Ascending aorta (tissue), 2 donors: ENCODE measurements around the gene RSPH3. TPM values are rescaled to one million over a fixed set of nuclear protein-coding genes. Genes with fewer than 3 reads are reported as not detected.
"Not testable (repeated sequence)": the region's sequence is repeated elsewhere in the genome, so short reads cannot be mapped to it uniquely, and the experiment has no call there.

Experiments
- DNase-seq, 2 donors: peaks; one replicate each; pipeline ENCODE4 v3.0.0-alpha.2; 2019; ENCODE audit warnings: low spot score in 2 of 2
- H3K27ac ChIP-seq, 2 donors: fragments of 200-600 bp; sonication (generic); one replicate each; pipeline ENCODE4 v1.5.1; 2016 to 2017; ENCODE audit warnings: mild to moderate bottlenecking in 1 of 2
- H3K27me3 ChIP-seq: fragments of 200-600 bp; sonication (generic); one replicate; pipeline ENCODE4 v1.5.1; 2017
- H3K36me3 ChIP-seq, 2 donors: fragments of 200-600 bp; sonication (generic); one replicate each; pipeline ENCODE4 v1.5.1; 2016
- H3K4me1 ChIP-seq, 2 donors: fragments of 200-600 bp; sonication (generic); one replicate each; pipeline ENCODE4 v1.5.1; 2016 to 2017; ENCODE audit warnings: mild to moderate bottlenecking in 1 of 2
- H3K4me3 ChIP-seq, 2 donors: fragments of 200-600 bp; sonication (generic); one replicate each; pipeline ENCODE4 v1.5.1; 2016 to 2017; ENCODE audit warnings: mild to moderate bottlenecking in 1 of 2
- H3K9me3 ChIP-seq, 2 donors: fragments of 200-600 bp; sonication (generic); one replicate each; pipeline ENCODE4 v1.5.1; 2016
- intact Hi-C: fragments of 100-400 bp; cut with DNase I; formaldehyde crosslinking; loops from one replicate; pipeline ENCODE4 v1.15.1; 2023
- total RNA-seq: library from RNA; depleted of rRNA; stranded (reverse); fragments of >200 nt; gene quantifications from one replicate; pipeline ENCODE4 v1.1.0, GENCODE V29; 2016
- TF ChIP-seq, protein P1 (sequence below), 3 experiments: fragments of 200-600 bp in 2 of 3; fragments of 450-650 bp in 1 of 3; sonication (generic) in 2 of 3; IDR thresholded peaks; one replicate each; pipeline ENCODE4 v1.5.1; 2016 to 2019; ENCODE audit warnings: antibody characterized with exemption in 3 of 3, mild to moderate bottlenecking in 1 of 3, moderate library complexity in 1 of 3

The RSPH3 gene
- total RNA-seq, 1 donor from 2014 or later: 8.8 TPM

DNA sequence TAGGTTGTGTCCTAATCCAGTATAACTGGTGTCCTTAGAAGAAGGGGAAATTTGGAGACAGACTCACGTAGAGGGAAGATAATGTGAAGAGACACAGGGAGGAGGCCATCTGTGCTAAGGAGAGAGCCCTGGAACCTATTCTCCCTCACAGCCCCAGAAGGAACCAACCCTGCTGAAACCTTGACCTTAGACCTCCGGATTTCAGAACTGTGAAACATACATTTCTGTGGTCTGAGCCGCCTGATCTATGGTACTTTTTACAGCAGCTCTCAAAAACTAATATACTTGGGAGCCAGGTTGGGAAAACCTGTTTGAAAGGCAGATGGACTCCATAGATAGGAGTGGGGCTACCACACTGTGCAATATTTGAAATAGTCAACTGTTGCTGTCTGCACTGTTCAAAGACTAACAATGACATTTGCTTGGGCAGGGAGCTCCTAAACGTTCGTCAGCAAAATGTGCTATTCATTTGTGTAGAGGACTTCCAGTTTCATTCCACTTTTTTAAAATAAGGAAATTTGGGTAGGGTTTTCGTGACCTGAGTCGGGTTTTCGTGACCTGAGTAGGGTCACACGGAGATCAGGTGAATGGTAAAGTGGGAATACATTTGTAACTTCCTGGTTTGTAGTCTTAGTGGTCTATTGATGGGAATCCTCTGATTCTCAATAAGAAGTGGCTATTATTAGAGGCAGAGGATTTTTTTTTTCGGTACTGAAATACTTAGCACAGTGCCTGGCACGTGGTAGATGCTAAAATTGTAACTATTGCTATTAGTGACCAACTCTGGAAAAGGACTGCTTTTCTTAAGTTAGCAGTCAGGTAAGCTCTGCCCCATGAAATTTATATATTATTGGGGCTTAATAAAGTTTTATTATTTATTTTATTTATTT, 33.4 kb upstream of the RSPH3 start:
- no peaks in the 10 kb centered on the region for H3K9me3 ChIP-seq
- H3K27me3 ChIP-seq: no peaks in the 10 kb centered on the region
- DNase-seq: no peak
- no peaks in the 10 kb centered on the region for H3K4me1 ChIP-seq
- no peaks in the 10 kb centered on the region for H3K36me3 ChIP-seq
- TF ChIP-seq, protein P1, sequence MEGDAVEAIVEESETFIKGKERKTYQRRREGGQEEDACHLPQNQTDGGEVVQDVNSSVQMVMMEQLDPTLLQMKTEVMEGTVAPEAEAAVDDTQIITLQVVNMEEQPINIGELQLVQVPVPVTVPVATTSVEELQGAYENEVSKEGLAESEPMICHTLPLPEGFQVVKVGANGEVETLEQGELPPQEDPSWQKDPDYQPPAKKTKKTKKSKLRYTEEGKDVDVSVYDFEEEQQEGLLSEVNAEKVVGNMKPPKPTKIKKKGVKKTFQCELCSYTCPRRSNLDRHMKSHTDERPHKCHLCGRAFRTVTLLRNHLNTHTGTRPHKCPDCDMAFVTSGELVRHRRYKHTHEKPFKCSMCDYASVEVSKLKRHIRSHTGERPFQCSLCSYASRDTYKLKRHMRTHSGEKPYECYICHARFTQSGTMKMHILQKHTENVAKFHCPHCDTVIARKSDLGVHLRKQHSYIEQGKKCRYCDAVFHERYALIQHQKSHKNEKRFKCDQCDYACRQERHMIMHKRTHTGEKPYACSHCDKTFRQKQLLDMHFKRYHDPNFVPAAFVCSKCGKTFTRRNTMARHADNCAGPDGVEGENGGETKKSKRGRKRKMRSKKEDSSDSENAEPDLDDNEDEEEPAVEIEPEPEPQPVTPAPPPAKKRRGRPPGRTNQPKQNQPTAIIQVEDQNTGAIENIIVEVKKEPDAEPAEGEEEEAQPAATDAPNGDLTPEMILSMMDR (IDR thresholded peaks at IDR 0.05): no peak
- intact Hi-C loops: no loop called here
- H3K4me3 ChIP-seq: no peak overlapping the region
- H3K27ac ChIP-seq: no peak overlapping the region

GRCh38 chr6:159031846-159032245, 31.8 kb upstream of the RSPH3 start:
- Histone ChIP-seq H3K9me3 (no peaks in the 10 kb centered on the region), H3K36me3 (no peaks in the 10 kb centered on the region), H3K27me3 (no peaks in the 10 kb centered on the region), H3K4me1 (no peaks in the 10 kb centered on the region), H3K4me3 (no peak overlapping the region), H3K27ac (no peak overlapping the region)
- no peak for DNase-seq
- TF ChIP-seq, protein P1 (IDR thresholded peaks at IDR 0.05): no peak
- intact Hi-C loops: no loop called here

GRCh38 chr6:159030168-159030567, 30.2 kb upstream of the RSPH3 start:
- no peak for DNase-seq
- no peaks in the 10 kb centered on the region for H3K4me1 ChIP-seq
- peaks cover 2 to 12% of the 10 kb centered on the region in 2 donors for H3K9me3 ChIP-seq
- no peak overlapping the region for H3K4me3 ChIP-seq
- no peaks in the 10 kb centered on the region for H3K27me3 ChIP-seq
- TF ChIP-seq, protein P1 (IDR thresholded peaks at IDR 0.05): no peak
- H3K27ac ChIP-seq: no peak overlapping the region
- H3K36me3 ChIP-seq: no peaks in the 10 kb centered on the region
- intact Hi-C loops: no loop called here

- DNase-seq, H3K27me3 ChIP-seq, H3K27ac ChIP-seq, H3K36me3 ChIP-seq, H3K4me3 ChIP-seq, intact Hi-C loops, H3K4me1 ChIP-seq: not testable (repeated sequence)
- H3K9me3 ChIP-seq: peaks cover 10 to 21% of the 10 kb centered on the region in 2 donors
Measured at GRCh38 chr6:159025224-159025623, 25.2 kb upstream of the RSPH3 start.

- no peaks in the 10 kb centered on the region for H3K36me3 ChIP-seq
- TF ChIP-seq, protein P1 (IDR thresholded peaks at IDR 0.05): no peak
- H3K27me3 ChIP-seq: no peaks in the 10 kb centered on the region
- no peaks in the 10 kb centered on the region for H3K4me1 ChIP-seq
- H3K9me3 ChIP-seq: peaks cover 10 to 21% of the 10 kb centered on the region in 2 donors
- DNase-seq: no peak
- H3K4me3 ChIP-seq: no peak overlapping the region
- intact Hi-C loops: no loop called here
- H3K27ac ChIP-seq: no peak overlapping the region
Measured at GRCh38 chr6:159023893-159024292, 23.9 kb upstream of the RSPH3 start.

GRCh38 chr6:159020011-159020410, 20.0 kb upstream of the RSPH3 start:
- DNase-seq: no peak
- Histone ChIP-seq H3K27ac (no peak overlapping the region), H3K4me1 (no peaks in the 10 kb centered on the region), H3K4me3 (no peak overlapping the region), H3K9me3 (peaks cover 7 to 8% of the 10 kb centered on the region in 2 donors), H3K36me3 (no peaks in the 10 kb centered on the region), H3K27me3 (no peaks in the 10 kb centered on the region)
- intact Hi-C loops: no loop called here
- TF ChIP-seq, protein P1 (IDR thresholded peaks at IDR 0.05): no peak
